ENCODE measurements around the gene NUCB2. TPM values are rescaled to one million over a fixed set of nuclear protein-coding genes. Genes with fewer than 3 reads are reported as not detected.
A peak's percentile ranks its signal among the peaks of the same experiment; 100 is the strongest.

Gene NUCB2
- total and polyA plus RNA-seq, 2 of the 13 experiments (the other 11 are each of a cell fraction or from before 2014, with no cell fraction given), result 54.2 to 82.4 TPM

DNA sequence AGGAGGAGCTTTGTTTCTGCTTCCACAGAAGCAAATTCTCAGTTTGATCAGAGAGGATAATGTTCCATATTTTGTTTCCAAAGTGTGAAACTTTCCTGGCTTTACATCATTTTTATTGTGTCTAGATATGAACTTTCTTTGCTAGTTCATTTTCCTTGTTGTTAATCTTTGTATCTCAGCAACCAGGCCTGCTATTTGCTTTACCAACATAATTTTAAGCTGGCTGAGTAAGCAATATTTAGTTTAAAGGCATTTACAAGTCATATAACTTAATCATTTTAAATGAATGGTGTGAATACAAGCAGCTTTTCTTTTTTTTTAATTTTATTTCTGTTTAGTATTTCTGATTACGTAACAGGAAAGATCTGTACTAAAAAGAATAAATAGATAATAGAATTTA is 15.2 kb downstream of the NUCB2 start:
- ATAC-seq, result no peak
- WGBS (ENCODE audit: low lambda C conversion rate), result 97% methylated on average over 1 of the region's 1 CpG
- no peaks in the 10 kb centered on the region for H3K9me3 ChIP-seq (ENCODE audit: low read length)
- in situ Hi-C loops (cut with HindIII; ENCODE audit: extremely low pct_ligation_motif_present, low pct_unique_long_range_greater_than_20kb), result no loop called here
- H3K4me1 ChIP-seq (ENCODE audit: insufficient read depth, low read length), result peaks cover 12% of the 10 kb centered on the region; the same call in 1 of the 2 replicates
- no peak overlapping the region for H3K4me2 ChIP-seq (ENCODE audit: low read depth, low read length)
- no peak overlapping the region for H2AFZ ChIP-seq (ENCODE audit: low read length)
- no peak for TF ChIP-seq ZNF607 (CRISPR knock-in tag; IDR thresholded peaks at IDR 0.05; ENCODE audit: borderline replicate concordance)
- no peak for TF ChIP-seq ZBTB21 (CRISPR knock-in tag; IDR thresholded peaks at IDR 0.05)
- TF ChIP-seq ZNF44 (CRISPR knock-in tag; IDR thresholded peaks at IDR 0.05), result no peak
- no peak for TF ChIP-seq TCF7L2 (IDR thresholded peaks at IDR 0.05; ENCODE audit: low read depth, low read length)
- TF ChIP-seq SIN3A (IDR thresholded peaks at IDR 0.05; ENCODE audit: borderline replicate concordance, low read depth, low read length), result no peak
- TF ChIP-seq TEAD3 (CRISPR knock-in tag; optimal IDR thresholded peaks at IDR 0.05; ENCODE audit: borderline replicate concordance), result no peak
- CTCF ChIA-PET (ENCODE audit: low intra/inter-chr PET ratio, low total read pairs), result no interaction called here
- intact Hi-C loops (cut with micrococcal nuclease; ENCODE audit: unreplicated experiment), result no loop called here
- no peak overlapping the region for H3K27ac ChIP-seq (ENCODE audit: extremely low read length, insufficient read depth, low read length)
- H3K79me2 ChIP-seq (ENCODE audit: insufficient read depth, low read length), result no peaks in the 10 kb centered on the region
- H4K20me1 ChIP-seq (ENCODE audit: insufficient read depth, low read length), result no peaks in the 10 kb centered on the region
- H3K36me3 ChIP-seq (replicated peaks in 1 of 2; ENCODE audit: control insufficient read depth in 1 of 2, insufficient read depth in 2 of 2, low read length in 2 of 2), result no peaks in the 10 kb centered on the region; a peak in 2 of 5 replicates
- DNase-seq (ENCODE audit: low spot score), result no peak
- H3K4me3 ChIP-seq (replicated peaks in 1 of 3; ENCODE audit: insufficient read depth in 1 of 3, low read depth in 2 of 3, low read length in 3 of 3), result no peak overlapping the region
- POLR2A ChIA-PET, result no interaction called here
- FAIRE-seq, result no peak
- no peak overlapping the region for H3K9ac ChIP-seq (ENCODE audit: insufficient read depth, low read depth, low read length)
- BruUV-seq (replicated peaks), result no TSS peak
- no peaks in the 10 kb centered on the region for H3K27me3 ChIP-seq (ENCODE audit: control insufficient read depth in 1 of 2, insufficient read depth in 2 of 2, low read length in 2 of 2)

DNA sequence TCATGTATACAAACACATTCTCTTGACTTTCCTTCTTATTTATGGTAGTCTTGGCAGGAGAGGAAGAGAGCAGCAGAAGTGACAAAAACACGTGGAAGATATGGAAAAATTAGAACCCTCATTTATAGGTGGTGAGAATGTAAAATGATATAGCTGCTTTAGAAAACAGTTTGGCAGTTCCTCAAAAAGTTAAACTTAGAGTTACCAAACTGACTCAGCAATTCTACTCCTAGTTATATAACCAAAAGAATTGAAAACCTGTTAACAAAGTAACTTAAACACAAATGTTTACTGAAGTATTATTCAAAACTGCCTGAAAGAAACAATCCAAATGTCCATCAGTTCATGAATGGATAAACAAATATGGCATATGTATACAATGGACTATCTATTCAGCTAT is 16.8 kb downstream of the NUCB2 start:
- Histone ChIP-seq H3K4me2 (ENCODE audit: low read depth, low read length) (no peak overlapping the region), H3K79me2 (ENCODE audit: insufficient read depth, low read length) (no peaks in the 10 kb centered on the region), H3K27ac (ENCODE audit: extremely low read length, insufficient read depth, low read length) (no peak overlapping the region), H3K36me3 (replicated peaks in 1 of 2; ENCODE audit: control insufficient read depth in 1 of 2, insufficient read depth in 2 of 2, low read length in 2 of 2) (no peaks in the 10 kb centered on the region; a peak in 2 of 5 replicates), H3K4me3 (replicated peaks in 1 of 3; ENCODE audit: insufficient read depth in 1 of 3, low read depth in 2 of 3, low read length in 3 of 3) (no peak overlapping the region), H3K9me3 (ENCODE audit: low read length) (no peaks in the 10 kb centered on the region), H3K4me1 (ENCODE audit: insufficient read depth, low read length) (peaks cover 12% of the 10 kb centered on the region; the same call in 1 of the 2 replicates), H2AFZ (ENCODE audit: low read length) (no peak overlapping the region), H3K27me3 (ENCODE audit: control insufficient read depth in 1 of 2, insufficient read depth in 2 of 2, low read length in 2 of 2) (no peaks in the 10 kb centered on the region), H3K9ac (ENCODE audit: insufficient read depth, low read depth, low read length) (no peak overlapping the region), H4K20me1 (ENCODE audit: insufficient read depth, low read length) (no peaks in the 10 kb centered on the region)
- ATAC-seq (no peak), DNase-seq (ENCODE audit: low spot score) (no peak), FAIRE-seq (no peak)
- POLR2A ChIA-PET, result no interaction called here
- in situ Hi-C loops (cut with HindIII; ENCODE audit: extremely low pct_ligation_motif_present, low pct_unique_long_range_greater_than_20kb) (no loop called here), intact Hi-C loops (cut with micrococcal nuclease; ENCODE audit: unreplicated experiment) (no loop called here)
- CTCF ChIA-PET (ENCODE audit: low intra/inter-chr PET ratio, low total read pairs), result no interaction called here
- no TSS peak for BruUV-seq (replicated peaks)
- no peak for TF ChIP-seq CHD2 (IDR thresholded peaks at IDR 0.05; ENCODE audit: low read depth, low read length)
- TF ChIP-seq MAFF (IDR thresholded peaks at IDR 0.05; ENCODE audit: low read depth, low read length), result peak; percentile 45; the same call in 1 of the 2 replicates
- peak; percentile 68 to 81 for TF ChIP-seq MAFK (conservative IDR thresholded peaks at IDR 0.05 in 1 of 2, IDR thresholded peaks at IDR 0.05 in 1 of 2; ENCODE audit: low read length in 2 of 2)
- 96% methylated on average over 1 of the region's 1 CpG for WGBS (ENCODE audit: low lambda C conversion rate)
